Measurements from ENCODE around the gene CMTM1. TPM values are rescaled to one million over a fixed set of nuclear protein-coding genes. Genes with fewer than 3 reads are reported as not detected.
"Not testable (repeated sequence)": the region's sequence is repeated elsewhere in the genome, so short reads cannot be mapped to it uniquely, and the experiment has no call there.

The CMTM1 gene
- polyA plus RNA-seq, 2 donors, result 0.14 to 0.22 TPM

DNA sequence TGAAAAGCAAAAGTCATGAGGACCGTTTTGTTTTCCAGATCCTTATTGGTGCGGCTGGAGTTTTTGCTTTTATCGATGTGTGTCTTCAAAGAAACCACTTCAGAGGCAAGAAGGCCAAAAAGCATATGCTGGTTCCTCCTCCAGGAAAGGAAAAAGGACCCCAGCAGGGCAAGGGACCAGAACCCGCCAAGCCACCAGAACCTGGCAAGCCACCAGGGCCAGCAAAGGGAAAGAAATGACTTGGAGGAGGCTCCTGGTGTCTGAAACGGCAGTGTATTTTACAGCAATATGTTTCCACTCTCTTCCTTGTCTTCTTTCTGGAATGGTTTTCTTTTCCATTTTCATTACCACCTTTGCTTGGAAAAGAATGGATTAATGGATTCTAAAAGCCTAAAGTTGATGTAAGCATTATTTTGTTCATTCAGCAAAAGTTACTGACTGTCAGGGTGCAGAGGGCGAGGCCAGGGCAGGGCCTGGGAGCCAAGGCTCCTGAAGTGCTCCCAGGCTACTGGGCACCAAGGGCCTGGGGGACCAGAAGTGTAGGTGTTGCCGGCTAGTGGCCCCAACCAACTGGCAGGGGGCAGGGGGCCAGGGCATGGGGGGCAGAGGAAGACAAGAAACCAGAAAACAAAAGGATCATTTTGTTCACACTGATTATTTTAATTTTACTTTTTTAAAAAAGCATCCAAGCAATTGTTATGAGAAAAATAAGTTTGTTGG lies 21.8 kb downstream of the CMTM1 start:
- H3K4me1 ChIP-seq (ENCODE audit: control insufficient read depth in 2 of 2, insufficient read depth in 2 of 2, low read length in 1 of 2), result no peaks in the 10 kb centered on the region
- no peaks in the 10 kb centered on the region for H3K27me3 ChIP-seq (ENCODE audit: control insufficient read depth in 1 of 2, insufficient read depth in 2 of 2, low read length in 2 of 2)
- H3K27ac ChIP-seq (ENCODE audit: low read depth in 2 of 2, low read length in 1 of 2), result no peak overlapping the region
- H3K36me3 ChIP-seq (ENCODE audit: control insufficient read depth in 2 of 2, insufficient read depth in 2 of 2, low read length in 1 of 2), result no peaks in the 10 kb centered on the region
- WGBS, 2 donors, result 73 to 79% methylated on average over 7 of the region's 7 CpGs
- H3K4me3 ChIP-seq (ENCODE audit: low read depth in 1 of 2, low read length in 2 of 2), result no peak overlapping the region
- H3K9me3 ChIP-seq (ENCODE audit: control insufficient read depth in 2 of 2, insufficient read depth in 1 of 2, low read depth in 1 of 2, low read length in 1 of 2), result no peaks in the 10 kb centered on the region

DNA sequence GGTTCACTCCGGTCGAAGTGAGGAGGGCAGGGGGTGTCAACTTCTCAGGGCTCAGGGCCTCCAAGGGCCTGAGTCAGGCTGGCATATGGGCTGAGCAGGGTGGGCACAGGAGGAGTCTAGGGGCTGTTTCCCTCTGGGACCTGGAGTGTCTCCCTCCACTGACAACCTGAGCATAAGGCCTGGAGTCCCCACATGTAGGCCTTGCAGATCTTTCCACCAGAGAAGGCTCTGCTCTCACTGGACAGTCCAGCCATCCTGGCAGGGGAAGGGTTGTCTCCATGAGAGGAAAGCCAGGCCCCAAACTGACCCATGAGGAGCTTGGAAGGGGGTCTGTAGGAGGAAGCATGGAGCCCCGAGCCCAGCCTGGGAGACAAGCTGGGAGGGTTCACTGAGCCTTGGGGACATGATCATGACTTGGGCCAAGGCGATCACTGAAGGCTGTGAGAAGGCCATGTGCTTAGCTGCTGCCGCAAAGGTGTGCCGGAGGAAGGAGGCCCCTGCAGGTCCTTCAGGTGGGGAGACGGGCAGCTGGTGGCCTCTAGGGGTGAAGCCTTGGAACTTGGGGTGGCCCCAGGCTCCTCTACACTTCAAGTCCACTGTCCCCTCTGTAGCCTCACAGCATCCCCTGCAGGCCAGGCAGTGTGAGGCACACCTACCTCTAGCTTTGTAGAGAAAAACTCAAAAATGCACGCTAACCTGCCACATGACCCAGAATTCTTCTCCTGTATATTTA lies 22.9 kb downstream of the CMTM1 start:
- Histone ChIP-seq H3K27ac (ENCODE audit: low read depth in 2 of 2, low read length in 1 of 2) (peak overlapping the region in 1 of 2 donors; percentile 36), H3K27me3 (ENCODE audit: control insufficient read depth in 1 of 2, insufficient read depth in 2 of 2, low read length in 2 of 2) (no peaks in the 10 kb centered on the region), H3K9me3 (ENCODE audit: control insufficient read depth in 2 of 2, insufficient read depth in 1 of 2, low read depth in 1 of 2, low read length in 1 of 2) (no peaks in the 10 kb centered on the region), H3K36me3 (ENCODE audit: control insufficient read depth in 2 of 2, insufficient read depth in 2 of 2, low read length in 1 of 2) (no peaks in the 10 kb centered on the region), H3K4me1 (ENCODE audit: control insufficient read depth in 2 of 2, insufficient read depth in 2 of 2, low read length in 1 of 2) (no peaks in the 10 kb centered on the region), H3K4me3 (ENCODE audit: low read depth in 1 of 2, low read length in 2 of 2) (no peak overlapping the region)
- 87 to 94% methylated on average over 8 of the region's 8 CpGs for WGBS, 2 donors

DNA sequence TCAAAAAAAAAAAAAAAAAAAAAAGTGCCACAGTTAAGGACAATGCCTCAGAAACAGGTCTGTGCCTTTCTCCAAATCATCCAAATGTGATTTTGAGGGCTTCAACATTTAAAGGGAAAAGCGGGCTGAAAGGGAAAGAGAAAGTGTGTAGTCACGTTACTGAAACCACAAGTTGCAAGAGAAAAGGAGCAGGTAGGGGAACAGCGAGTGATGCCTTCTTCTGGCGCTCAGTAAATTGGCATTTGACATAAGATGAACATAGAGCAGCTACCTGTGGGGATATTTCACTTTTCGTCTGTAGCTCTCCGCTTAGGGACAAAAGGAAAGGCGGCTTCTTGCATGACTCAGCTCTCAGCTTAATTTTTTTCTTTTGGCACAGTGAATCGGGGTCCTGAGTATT lies 24.1 kb downstream of the CMTM1 start:
- Histone ChIP-seq H3K27ac (ENCODE audit: low read depth in 2 of 2, low read length in 1 of 2) (no peak overlapping the region), H3K27me3 (ENCODE audit: control insufficient read depth in 1 of 2, insufficient read depth in 2 of 2, low read length in 2 of 2) (no peaks in the 10 kb centered on the region), H3K9me3 (ENCODE audit: control insufficient read depth in 2 of 2, insufficient read depth in 1 of 2, low read depth in 1 of 2, low read length in 1 of 2) (no peaks in the 10 kb centered on the region), H3K36me3 (ENCODE audit: control insufficient read depth in 2 of 2, insufficient read depth in 2 of 2, low read length in 1 of 2) (no peaks in the 10 kb centered on the region), H3K4me3 (ENCODE audit: low read depth in 1 of 2, low read length in 2 of 2) (no peak overlapping the region), H3K4me1 (ENCODE audit: control insufficient read depth in 2 of 2, insufficient read depth in 2 of 2, low read length in 1 of 2) (no peaks in the 10 kb centered on the region)
- WGBS, 2 donors, result 52 to 72% methylated on average over 8 of the region's 8 CpGs

DNA sequence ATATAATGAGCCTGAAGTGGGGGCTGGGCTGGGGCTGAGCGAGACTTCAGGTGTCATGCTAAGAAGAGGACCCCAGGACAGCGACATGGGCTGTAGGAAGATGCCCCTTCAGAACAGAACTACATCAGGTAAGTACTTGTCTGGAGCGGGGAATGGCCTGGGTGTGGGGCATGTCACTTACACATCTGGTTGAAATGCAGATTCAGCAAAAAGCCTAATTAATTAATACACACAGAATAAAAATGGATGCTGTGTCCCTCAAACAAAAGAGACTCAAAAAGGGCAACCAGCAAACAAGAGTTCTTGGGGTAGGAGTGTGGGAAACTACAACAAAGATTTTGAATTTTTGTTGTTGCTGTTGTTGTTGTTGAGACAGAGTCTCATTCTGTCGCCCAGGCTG lies 24.8 kb downstream of the CMTM1 start:
- Histone ChIP-seq H3K9me3 (ENCODE audit: control insufficient read depth in 2 of 2, insufficient read depth in 1 of 2, low read depth in 1 of 2, low read length in 1 of 2) (no peaks in the 10 kb centered on the region), H3K27ac (ENCODE audit: low read depth in 2 of 2, low read length in 1 of 2) (no peak overlapping the region), H3K36me3 (ENCODE audit: control insufficient read depth in 2 of 2, insufficient read depth in 2 of 2, low read length in 1 of 2) (no peaks in the 10 kb centered on the region), H3K4me3 (ENCODE audit: low read depth in 1 of 2, low read length in 2 of 2) (no peak overlapping the region), H3K27me3 (ENCODE audit: control insufficient read depth in 1 of 2, insufficient read depth in 2 of 2, low read length in 2 of 2) (no peaks in the 10 kb centered on the region), H3K4me1 (ENCODE audit: control insufficient read depth in 2 of 2, insufficient read depth in 2 of 2, low read length in 1 of 2) (no peaks in the 10 kb centered on the region)
- WGBS, 2 donors, result 94 to 95% methylated on average over 4 of the region's 4 CpGs

DNA sequence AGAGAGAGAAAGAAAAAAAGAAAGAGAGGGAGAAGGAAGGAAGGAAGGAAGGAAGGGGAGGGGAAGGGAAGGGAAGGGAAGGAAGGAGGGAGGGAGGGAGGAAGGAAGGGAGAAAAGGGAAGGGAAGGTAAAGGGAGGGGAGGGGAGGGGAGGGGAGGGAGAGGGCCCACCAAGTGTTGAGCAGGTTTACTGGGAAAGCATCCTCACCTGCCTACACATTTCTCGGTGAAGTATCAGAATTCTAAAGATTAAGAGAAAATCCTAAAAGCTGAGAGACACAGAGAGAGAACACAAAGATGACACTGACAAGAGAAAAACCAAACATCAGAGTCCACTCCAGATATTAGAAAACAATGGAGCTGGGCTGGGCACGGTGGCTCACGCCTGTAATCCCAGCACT lies 26.0 kb downstream of the CMTM1 start:
- Histone ChIP-seq H3K27me3 (ENCODE audit: control insufficient read depth in 1 of 2, insufficient read depth in 2 of 2, low read length in 2 of 2) (no peaks in the 10 kb centered on the region), H3K9me3 (ENCODE audit: control insufficient read depth in 2 of 2, insufficient read depth in 1 of 2, low read depth in 1 of 2, low read length in 1 of 2) (no peaks in the 10 kb centered on the region), H3K4me1 (ENCODE audit: control insufficient read depth in 2 of 2, insufficient read depth in 2 of 2, low read length in 1 of 2) (no peaks in the 10 kb centered on the region), H3K4me3 (ENCODE audit: low read depth in 1 of 2, low read length in 2 of 2) (no peak overlapping the region), H3K27ac (ENCODE audit: low read depth in 2 of 2, low read length in 1 of 2) (no peak overlapping the region), H3K36me3 (ENCODE audit: control insufficient read depth in 2 of 2, insufficient read depth in 2 of 2, low read length in 1 of 2) (no peaks in the 10 kb centered on the region)
- WGBS, 2 donors, result 91% methylated on average over 3 of the region's 3 CpGs

DNA sequence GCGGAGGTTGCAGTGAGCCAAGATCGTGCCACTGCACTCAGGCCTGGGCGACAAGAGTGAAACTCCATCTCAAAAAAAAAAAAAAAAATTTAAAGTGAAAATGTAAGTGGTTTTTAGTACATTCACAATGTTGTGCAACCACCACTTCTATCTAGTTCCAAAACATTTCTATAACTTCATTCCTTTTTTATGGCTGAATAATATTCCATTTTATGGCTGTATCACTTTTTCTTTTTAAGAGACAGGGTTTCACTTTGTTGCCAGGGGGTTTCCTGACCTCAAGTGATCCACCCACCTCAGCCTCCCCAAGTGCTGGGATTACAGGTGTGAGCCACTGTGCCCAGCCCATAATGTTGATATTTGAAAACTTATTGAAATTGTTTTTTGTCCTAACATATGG lies 26.6 kb downstream of the CMTM1 start:
- no peaks in the 10 kb centered on the region for H3K27me3 ChIP-seq (ENCODE audit: control insufficient read depth in 1 of 2, insufficient read depth in 2 of 2, low read length in 2 of 2)
- no peaks in the 10 kb centered on the region for H3K4me1 ChIP-seq (ENCODE audit: control insufficient read depth in 2 of 2, insufficient read depth in 2 of 2, low read length in 1 of 2)
- H3K9me3 ChIP-seq (ENCODE audit: control insufficient read depth in 2 of 2, insufficient read depth in 1 of 2, low read depth in 1 of 2, low read length in 1 of 2), result no peaks in the 10 kb centered on the region
- no peak overlapping the region for H3K27ac ChIP-seq (ENCODE audit: low read depth in 2 of 2, low read length in 1 of 2)
- H3K36me3 ChIP-seq (ENCODE audit: control insufficient read depth in 2 of 2, insufficient read depth in 2 of 2, low read length in 1 of 2), result no peaks in the 10 kb centered on the region
- 98 to 99% methylated on average over 3 of the region's 3 CpGs for WGBS, 2 donors
- H3K4me3 ChIP-seq (ENCODE audit: low read depth in 1 of 2, low read length in 2 of 2), result no peak overlapping the region

DNA sequence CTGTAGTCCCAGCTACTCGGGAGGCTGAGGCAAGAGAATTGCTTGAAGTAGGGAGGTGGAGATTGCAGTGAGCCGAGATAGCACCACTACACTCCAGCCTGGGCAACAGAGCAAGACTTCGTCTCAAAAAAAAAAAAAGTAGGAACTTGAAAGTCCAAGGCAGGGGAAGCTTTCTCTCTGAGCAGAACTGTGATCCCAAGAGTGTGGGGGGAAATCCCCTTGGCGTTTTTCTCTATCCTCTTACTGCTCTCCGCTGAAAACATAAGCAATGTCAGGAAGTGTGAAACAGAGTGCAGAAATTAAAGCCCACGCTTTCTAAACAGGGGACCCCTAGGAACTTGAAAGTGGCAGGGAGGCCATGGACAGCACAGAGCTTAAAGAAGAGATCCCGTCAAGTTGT lies 28.5 kb downstream of the CMTM1 start:
- Histone ChIP-seq H3K27ac (ENCODE audit: low read depth in 2 of 2, low read length in 1 of 2) (no peak overlapping the region), H3K4me1 (ENCODE audit: control insufficient read depth in 2 of 2, insufficient read depth in 2 of 2, low read length in 1 of 2) (no peaks in the 10 kb centered on the region), H3K4me3 (ENCODE audit: low read depth in 1 of 2, low read length in 2 of 2) (no peak overlapping the region), H3K27me3 (ENCODE audit: control insufficient read depth in 1 of 2, insufficient read depth in 2 of 2, low read length in 2 of 2) (no peaks in the 10 kb centered on the region), H3K9me3 (ENCODE audit: control insufficient read depth in 2 of 2, insufficient read depth in 1 of 2, low read depth in 1 of 2, low read length in 1 of 2) (no peaks in the 10 kb centered on the region), H3K36me3 (ENCODE audit: control insufficient read depth in 2 of 2, insufficient read depth in 2 of 2, low read length in 1 of 2) (no peaks in the 10 kb centered on the region)
- WGBS, 2 donors, result 75 to 76% methylated on average over 7 of the region's 7 CpGs

DNA sequence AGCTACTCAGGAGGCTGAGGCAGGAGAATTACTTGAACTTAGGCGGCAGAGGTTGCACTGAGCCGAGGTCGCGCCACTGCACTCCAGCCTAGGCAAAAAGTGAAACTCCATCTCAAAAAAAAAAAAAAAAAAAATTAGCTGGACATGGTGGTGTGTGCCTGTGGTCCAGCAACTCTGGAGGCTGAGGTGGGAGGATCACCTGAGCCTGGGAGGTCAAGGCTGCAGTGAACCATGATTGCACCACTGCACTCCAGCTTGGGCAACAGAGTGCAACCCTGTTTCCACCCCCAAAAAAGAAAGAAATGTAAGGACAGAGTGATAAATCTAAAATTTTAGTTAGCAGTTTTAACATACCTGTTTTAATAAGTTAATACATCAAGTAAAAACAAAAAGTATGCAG lies 30.3 kb downstream of the CMTM1 start:
- not testable (repeated sequence) for H3K27me3 ChIP-seq (ENCODE audit: control insufficient read depth in 1 of 2, insufficient read depth in 2 of 2, low read length in 2 of 2); H3K4me3 ChIP-seq (ENCODE audit: low read depth in 1 of 2, low read length in 2 of 2); H3K36me3 ChIP-seq (ENCODE audit: control insufficient read depth in 2 of 2, insufficient read depth in 2 of 2, low read length in 1 of 2); H3K4me1 ChIP-seq (ENCODE audit: control insufficient read depth in 2 of 2, insufficient read depth in 2 of 2, low read length in 1 of 2); H3K27ac ChIP-seq (ENCODE audit: low read depth in 2 of 2, low read length in 1 of 2); H3K9me3 ChIP-seq (ENCODE audit: control insufficient read depth in 2 of 2, insufficient read depth in 1 of 2, low read depth in 1 of 2, low read length in 1 of 2)
- 96 to 97% methylated on average over 4 of the region's 4 CpGs for WGBS, 2 donors

DNA sequence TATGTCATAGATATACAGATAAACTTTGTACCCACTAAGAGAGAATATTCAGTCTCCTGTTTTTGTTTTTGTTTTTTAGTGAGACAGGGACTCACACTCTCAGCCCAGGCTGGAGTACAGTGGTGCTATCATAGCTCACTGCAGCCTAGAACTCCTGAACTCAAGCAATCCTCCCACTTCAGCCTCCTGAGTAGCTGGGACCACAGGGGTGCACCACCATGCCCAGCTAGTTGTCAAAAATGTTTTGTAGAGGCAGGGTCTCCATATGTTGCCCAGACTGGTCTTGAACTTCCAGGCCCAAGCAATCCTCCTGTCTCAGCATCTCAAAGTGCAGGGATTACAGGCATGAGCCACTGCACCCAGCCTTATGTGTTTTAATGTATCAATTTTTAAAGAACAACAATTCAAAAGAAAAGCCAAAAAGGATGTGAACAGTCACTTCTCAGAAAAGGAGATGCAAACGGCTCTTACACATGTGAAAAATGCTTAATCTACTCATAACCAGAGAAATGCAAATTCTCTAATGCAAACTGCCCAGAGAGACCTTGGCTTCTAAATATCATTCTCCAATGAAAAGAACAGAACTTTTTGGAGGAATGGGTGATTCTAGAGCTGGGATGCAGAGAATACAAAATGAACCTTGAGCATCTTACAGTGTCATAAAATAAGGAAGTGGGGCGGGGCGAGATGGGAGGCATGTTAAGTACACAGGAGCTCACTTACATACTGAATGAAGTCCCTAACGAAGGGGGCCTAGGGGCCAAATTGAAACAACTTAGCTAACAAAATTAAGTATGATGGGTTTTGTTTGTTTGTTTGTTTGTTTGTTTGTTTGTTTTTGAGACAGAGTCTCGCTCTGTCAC lies 31.0 kb downstream of the CMTM1 start:
- H3K36me3 ChIP-seq (ENCODE audit: control insufficient read depth in 2 of 2, insufficient read depth in 2 of 2, low read length in 1 of 2), result no peaks in the 10 kb centered on the region
- no peak overlapping the region for H3K4me3 ChIP-seq (ENCODE audit: low read depth in 1 of 2, low read length in 2 of 2)
- no peaks in the 10 kb centered on the region for H3K9me3 ChIP-seq (ENCODE audit: control insufficient read depth in 2 of 2, insufficient read depth in 1 of 2, low read depth in 1 of 2, low read length in 1 of 2)
- H3K27ac ChIP-seq (ENCODE audit: low read depth in 2 of 2, low read length in 1 of 2), result no peak overlapping the region
- H3K4me1 ChIP-seq (ENCODE audit: control insufficient read depth in 2 of 2, insufficient read depth in 2 of 2, low read length in 1 of 2), result no peaks in the 10 kb centered on the region
- no peaks in the 10 kb centered on the region for H3K27me3 ChIP-seq (ENCODE audit: control insufficient read depth in 1 of 2, insufficient read depth in 2 of 2, low read length in 2 of 2)
- WGBS, 2 donors, result 80 to 83% methylated on average over 5 of the region's 5 CpGs
